GM12892 (cell line): Measurements from ENCODE around the gene ANXA4.

Experiments
- POLR2A ChIP-seq: IDR thresholded peaks from 2 replicates; pipeline ENCODE4 v1.6.1; 2011; ENCODE audit warnings: low read depth, low read length, control low read depth
- POLR2AphosphoS5 ChIP-seq: IDR thresholded peaks from 2 replicates; pipeline ENCODE4 v1.6.1; 2011; ENCODE audit warnings: low read depth, low read length, control low read depth

GRCh38 chr2:69734854-69735544 is 6.9 kb upstream of the ANXA4 start:
- TF ChIP-seq POLR2AphosphoS5, result no peak
- TF ChIP-seq POLR2A, result no peak
